ENCODE data around the gene CCDC171.

CCDC171 gene

GRCh38 chr9:15738011-15738410 lies 185.2 kb downstream of the CCDC171 start:
- TF ChIP-seq CTCF (IDR thresholded peaks at IDR 0.05; ENCODE audit: extremely low read depth, missing control alignments), result no peak
- DNase-seq (ENCODE audit: low spot score), result no peak

GRCh38 chr9:15741015-15741414 lies 188.2 kb downstream of the CCDC171 start:
- TF ChIP-seq CTCF (IDR thresholded peaks at IDR 0.05; ENCODE audit: extremely low read depth, missing control alignments), result no peak
- DNase-seq (ENCODE audit: low spot score), result no peak

GRCh38 chr9:15743512-15743911 lies 190.7 kb downstream of the CCDC171 start:
- no peak for TF ChIP-seq CTCF (IDR thresholded peaks at IDR 0.05; ENCODE audit: extremely low read depth, missing control alignments)
- DNase-seq (ENCODE audit: low spot score), result peak; percentile 24

GRCh38 chr9:15744196-15744595 lies 191.4 kb downstream of the CCDC171 start:
- no peak for DNase-seq (ENCODE audit: low spot score)
- TF ChIP-seq CTCF (IDR thresholded peaks at IDR 0.05; ENCODE audit: extremely low read depth, missing control alignments), result no peak

- no peak for DNase-seq (ENCODE audit: low spot score)
- TF ChIP-seq CTCF (IDR thresholded peaks at IDR 0.05; ENCODE audit: extremely low read depth, missing control alignments), result no peak
Measured at GRCh38 chr9:15746905-15747304, 194.1 kb downstream of the CCDC171 start.

GRCh38 chr9:15755660-15756059 lies 202.8 kb downstream of the CCDC171 start:
- no peak for TF ChIP-seq CTCF (IDR thresholded peaks at IDR 0.05; ENCODE audit: extremely low read depth, missing control alignments)

GRCh38 chr9:15761551-15761950 lies 208.7 kb downstream of the CCDC171 start:
- no peak for DNase-seq (ENCODE audit: low spot score)
- no peak for TF ChIP-seq CTCF (IDR thresholded peaks at IDR 0.05; ENCODE audit: extremely low read depth, missing control alignments)

More at GRCh38 chr9:15755660-15756059, 202.8 kb downstream of the CCDC171 start:
- DNase-seq (ENCODE audit: low spot score), result no peak

Measured in GM20000 (cell line).